SH-SY5Y (cell line): Measurements from ENCODE around the gene TATDN3.

Source experiments
- GATA2 ChIP-seq: IDR thresholded peaks from 2 replicates; pipeline ENCODE4 v1.6.1; 2011; ENCODE audit warnings: mild to moderate bottlenecking, low read depth, low read length
- GATA3 ChIP-seq: IDR thresholded peaks from 2 replicates; pipeline ENCODE4 v1.6.1; 2011; ENCODE audit warnings: low read depth, mild to moderate bottlenecking, low read length, moderate library complexity

DNA sequence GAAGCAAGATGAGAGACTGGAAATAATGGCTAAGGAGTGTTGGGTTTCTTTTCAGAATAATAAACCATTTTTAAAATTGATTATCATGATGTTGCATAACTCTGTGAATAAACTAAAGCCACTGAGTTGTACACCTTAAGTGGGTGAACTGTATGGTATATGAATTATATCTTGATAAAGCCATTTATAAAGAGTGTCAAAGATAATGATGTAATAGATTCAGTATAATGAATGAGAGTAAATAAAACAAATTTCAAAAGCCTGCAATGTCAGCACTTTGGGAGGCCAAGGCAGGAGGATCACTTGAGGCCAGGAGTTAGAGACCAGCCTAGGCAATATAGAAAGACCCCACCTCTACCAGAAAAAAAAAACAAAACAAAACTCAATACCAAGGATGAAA is 16.5 kb upstream of the TATDN3 start:
- no peak for TF ChIP-seq GATA2
- TF ChIP-seq GATA3 = no peak
